ENCODE results near the gene SCP2.

- no peak for TF ChIP-seq ARNTL (CRISPR knock-in tag; IDR thresholded peaks at IDR 0.05; ENCODE audit: borderline replicate concordance, low read depth)
- TF ChIP-seq PATZ1 (CRISPR knock-in tag; IDR thresholded peaks at IDR 0.05; ENCODE audit: borderline replicate concordance) = no peak
- no peak for TF ChIP-seq ZFP3 (CRISPR knock-in tag; IDR thresholded peaks at IDR 0.05)
- no peak for TF ChIP-seq ZNF8 (CRISPR knock-in tag; IDR thresholded peaks at IDR 0.05)
- no peak for TF ChIP-seq ISL1 (CRISPR knock-in tag; IDR thresholded peaks at IDR 0.05)
- no peak for TF ChIP-seq ZFP30 (CRISPR knock-in tag; IDR thresholded peaks at IDR 0.05)
- TF ChIP-seq RARB (CRISPR knock-in tag; IDR thresholded peaks at IDR 0.05) = no peak
- no peak for TF ChIP-seq CSRNP3 (CRISPR knock-in tag; IDR thresholded peaks at IDR 0.05)
- TF ChIP-seq ZNF70 (CRISPR knock-in tag; IDR thresholded peaks at IDR 0.05) = no peak
- TF ChIP-seq ESRRG (CRISPR knock-in tag; IDR thresholded peaks at IDR 0.05) = no peak
- no peak for TF ChIP-seq GLIS3 (CRISPR knock-in tag; IDR thresholded peaks at IDR 0.05)
- TF ChIP-seq ZNF565 (CRISPR knock-in tag; conservative IDR thresholded peaks at IDR 0.05; ENCODE audit: low read depth) = no peak
Measured at GRCh38 chr1:53066891-53067738, 140.0 kb downstream of the SCP2 start.

Data from SK-N-SH treated with all-trans-retinoic acid at 6 μM for 48 hours (cell line).